H1 (cell line): ENCODE data around the gene HPS3. TPM values are rescaled to one million over a fixed set of nuclear protein-coding genes. Genes with fewer than 3 reads are reported as not detected.

ENCODE experiments used
- CTCF ChIA-PET: fragments of 300-600 bp; sonication (Branson Sonifier 250); formaldehyde crosslinking; loops from one replicate; lab custom pipeline; 2021; ENCODE audit not compliant: partially characterized antibody; lab: Charles Lee
- POLR2A ChIA-PET: fragments of 300-600 bp; sonication (Branson Sonifier 250); formaldehyde crosslinking; loops from one replicate; lab custom pipeline; 2021; ENCODE audit warnings: inconsistent platforms; ENCODE audit not compliant: partially characterized antibody; lab: Charles Lee
- DNase-seq, 2 experiments: peaks; one replicate each; pipeline versions ENCODE4 v3.0.0 to v3.0.0-alpha.2; 2010 to 2022; ENCODE audit warnings: low spot score in 2 of 2, low read depth in 1 of 2, mixed read lengths in 1 of 2
- FAIRE-seq: peaks from 2 replicates; lab custom pipeline; 2011; peaks lifted over from hg19 to GRCh38; lab: Jason Lieb, UNC
- H2AFZ ChIP-seq: 2 replicates; pipeline ENCODE4 v1.8.1; 2012; ENCODE audit warnings: low read length, inconsistent platforms
- H2AK5ac ChIP-seq: 2 replicates; pipeline ENCODE4 v1.6.1; 2013; ENCODE audit warnings: low read depth, low read length
- H2BK120ac ChIP-seq: replicated peaks from 2 replicates; pipeline ENCODE3; 2013; ENCODE audit warnings: low read depth, low read length, inconsistent platforms
- H2BK12ac ChIP-seq: 2 replicates; pipeline ENCODE4 v1.6.1; 2013; ENCODE audit warnings: low read depth, low read length
- H2BK15ac ChIP-seq: 2 replicates; pipeline ENCODE4 v1.6.1; 2013; ENCODE audit warnings: low read length
- H2BK20ac ChIP-seq: 2 replicates; pipeline ENCODE4 v1.6.1; 2013; ENCODE audit warnings: low read length
- H2BK5ac ChIP-seq: 2 replicates; pipeline ENCODE4 v1.6.1; 2013; ENCODE audit warnings: low read depth, low read length
- H3K14ac ChIP-seq: 2 replicates; pipeline ENCODE4 v1.6.1; 2013; ENCODE audit warnings: inconsistent platforms; ENCODE audit not compliant: insufficient read length
- H3K18ac ChIP-seq: 2 replicates; pipeline ENCODE4 v1.6.1; 2013; ENCODE audit warnings: low read length; ENCODE audit errors: extremely low read depth
- H3K23ac ChIP-seq: 2 replicates; pipeline ENCODE4 v1.6.1; 2013; ENCODE audit warnings: inconsistent platforms; ENCODE audit not compliant: insufficient read length
- H3K23me2 ChIP-seq: 2 replicates; pipeline ENCODE4 v1.6.1; 2013; ENCODE audit warnings: low read depth, low read length
- H3K27ac ChIP-seq: 2 replicates; pipeline ENCODE4 v1.6.1; 2011; ENCODE audit warnings: low read depth, low read length, inconsistent platforms
- H3K27me3 ChIP-seq, 4 experiments: replicated peaks in 1 of 4; 1 replicate in 1 of 4; 2 replicates in 3 of 4; pipeline versions ENCODE4 v1.6.1 to v1.8.1; 2011 to 2013; ENCODE audit warnings: low read length in 3 of 4, mild to moderate bottlenecking in 3 of 4, inconsistent platforms in 2 of 4, mixed read lengths in 2 of 4, moderate library complexity in 1 of 4; ENCODE audit not compliant: control insufficient read depth in 3 of 4, insufficient read depth in 3 of 4; ENCODE audit errors: extremely low read depth in 1 of 4
- H3K36me3 ChIP-seq, 4 experiments: 2 replicates each; pipeline versions ENCODE4 v1.6.1 to v1.8.1; 2011 to 2013; ENCODE audit warnings: mild to moderate bottlenecking in 4 of 4, low read length in 3 of 4, moderate library complexity in 2 of 4, control low read depth in 1 of 4, inconsistent platforms in 1 of 4; ENCODE audit not compliant: insufficient read depth in 4 of 4, control insufficient read depth in 2 of 4
- H3K4ac ChIP-seq: replicated peaks from 2 replicates; pipeline ENCODE3; 2013; ENCODE audit warnings: low read length, low read depth, mixed read lengths, inconsistent platforms; ENCODE audit not compliant: insufficient read length
- H3K4me1 ChIP-seq, 4 experiments: replicated peaks in 1 of 4; 1 replicate in 1 of 4; 2 replicates in 3 of 4; pipeline versions ENCODE4 v1.6.1 to v1.8.1; 2011 to 2013; ENCODE audit warnings: low read length in 3 of 4, inconsistent platforms in 2 of 4, mixed read lengths in 1 of 4; ENCODE audit not compliant: insufficient read depth in 4 of 4, control insufficient read depth in 3 of 4
- H3K4me2 ChIP-seq, 2 experiments: 2 replicates each; pipeline versions ENCODE4 v1.6.1 to v1.8.1; 2011 to 2013; ENCODE audit warnings: low read depth in 2 of 2, low read length in 2 of 2, control low read depth in 1 of 2, inconsistent platforms in 1 of 2, mild to moderate bottlenecking in 1 of 2; ENCODE audit not compliant: insufficient read depth in 1 of 2
- H3K4me3 ChIP-seq, 4 experiments: fragments of 200-600, 300-600 bp in 1 of 4; sonication (generic), shearing (Covaris generic), sonication (Bioruptor Twin) in 1 of 4; 2 replicates each; pipeline versions ENCODE4 v1.5.1 to v1.8.1; 2011 to 2016; ENCODE audit warnings: low read length in 4 of 4, low read depth in 3 of 4, control low read depth in 2 of 4, inconsistent platforms in 2 of 4, mild to moderate bottlenecking in 2 of 4, mixed read lengths in 1 of 4, moderate library complexity in 1 of 4; ENCODE audit not compliant: insufficient read depth in 2 of 4; ENCODE audit errors: extremely low read depth in 1 of 4
- H3K56ac ChIP-seq: replicated peaks from 2 replicates; pipeline ENCODE3; 2013; ENCODE audit warnings: low read depth, mild to moderate bottlenecking, mixed read lengths, low read length, inconsistent platforms; ENCODE audit not compliant: insufficient read length
- H3K79me1 ChIP-seq: 2 replicates; pipeline ENCODE4 v1.6.1; 2013; ENCODE audit warnings: low read depth, low read length, control low read depth
- H3K79me2 ChIP-seq, 2 experiments: 2 replicates each; pipeline versions ENCODE4 v1.6.1 to v1.8.1; 2012 to 2013; ENCODE audit warnings: low read length in 2 of 2, mild to moderate bottlenecking in 2 of 2, inconsistent platforms in 1 of 2; ENCODE audit not compliant: insufficient read depth in 2 of 2, control insufficient read depth in 1 of 2
- H3K9ac ChIP-seq, 4 experiments: replicated peaks in 1 of 4; 1 replicate in 1 of 4; 2 replicates in 3 of 4; pipeline versions ENCODE4 v1.6.1 to v1.8.1; 2011 to 2013; ENCODE audit warnings: low read depth in 3 of 4, low read length in 3 of 4, control low read depth in 2 of 4, mild to moderate bottlenecking in 2 of 4, moderate library complexity in 2 of 4, inconsistent platforms in 1 of 4; ENCODE audit errors: extremely low read depth in 1 of 4
- H3K9me3 ChIP-seq, 2 experiments: 2 replicates each; pipeline versions ENCODE4 v1.6.1 to v1.8.1; 2012 to 2013; ENCODE audit warnings: mild to moderate bottlenecking in 2 of 2, moderate library complexity in 2 of 2, control low read depth in 1 of 2, inconsistent platforms in 1 of 2, low read depth in 1 of 2, low read length in 1 of 2, mixed read lengths in 1 of 2; ENCODE audit not compliant: insufficient read depth in 2 of 2
- H4K20me1 ChIP-seq, 2 experiments: replicated peaks in 1 of 2; 2 replicates each; pipeline versions ENCODE3 to v1.8.1; 2011 to 2013; ENCODE audit warnings: inconsistent platforms in 2 of 2, low read length in 2 of 2, mild to moderate bottlenecking in 1 of 2; ENCODE audit not compliant: insufficient read depth in 2 of 2, control insufficient read depth in 1 of 2
- H4K5ac ChIP-seq: 2 replicates; pipeline ENCODE4 v1.6.1; 2013; ENCODE audit warnings: low read length, low read depth, mixed read lengths, inconsistent platforms; ENCODE audit not compliant: insufficient read length
- H4K8ac ChIP-seq: 2 replicates; pipeline ENCODE4 v1.8.0; 2013; ENCODE audit warnings: mild to moderate bottlenecking, moderate library complexity, low read length, inconsistent platforms; ENCODE audit not compliant: insufficient read depth; ENCODE audit errors: extremely low read depth
- H4K91ac ChIP-seq: replicated peaks from 2 replicates; pipeline ENCODE3; 2013; ENCODE audit warnings: low read length, mixed read lengths, inconsistent platforms; ENCODE audit not compliant: insufficient read length
- POU5F1 ChIP-seq: IDR thresholded peaks from 2 replicates; pipeline ENCODE4 v1.6.1; 2011; ENCODE audit warnings: low read depth, mild to moderate bottlenecking, low read length, moderate library complexity
- SRF ChIP-seq: IDR thresholded peaks from 2 replicates; pipeline ENCODE4 v1.6.1; 2011; ENCODE audit warnings: mild to moderate bottlenecking, low read depth, low read length, moderate library complexity
- WGBS, 2 experiments: shearing (Covaris generic) in 1 of 2; methylation state at CpG; one replicate each; pipeline versions ENCODE4 v1.1.6 to v1.1.7; 2013 to 2015; ENCODE audit warnings: low lambda C conversion rate in 2 of 2, mixed read lengths in 2 of 2, inconsistent platforms in 1 of 2, low coverage in 1 of 2, missing lambda C conversion rate in 1 of 2; ENCODE audit not compliant: insufficient replicate concordance in 2 of 2, insufficient coverage in 1 of 2, insufficient read length in 1 of 2; ENCODE audit errors: extremely low coverage in 1 of 2, missing lambda C conversion rate in 1 of 2; 5-methylcytosine and 5-hydroxymethylcytosine counted together
- polyA plus RNA-seq, 7 experiments: library from polyadenylated mRNA; depleted of rRNA in 3 of 7; stranded (reverse) in 5 of 7; unstranded in 2 of 7; fragments of >200 nt in 5 of 7; fragments of 200-250 nt in 2 of 7; gene quantifications; 1 replicate in 5 of 7; 2 replicates in 1 of 7; 4 replicates in 1 of 7; pipeline versions ENCODE4 v1.2.1 to v1.2.3, GENCODE V29; 2011 to 2013; ENCODE audit warnings: missing spikeins in 2 of 7, mixed read lengths in 2 of 7
- total RNA-seq: library from RNA; stranded (reverse); fragmentation: NEBNext Ultra II Directional; extraction: Animal tissue kit (Norgen Biotek cat#: 25700); gene quantifications from 2 replicates; pipeline ENCODE4 v1.2.1, GENCODE V29; 2021
- TF ChIP-seq, protein P1 (sequence below): IDR thresholded peaks from 2 replicates; pipeline ENCODE4 v1.6.1; 2012; ENCODE audit warnings: low read length, inconsistent platforms

Gene HPS3
- total and polyA plus RNA-seq, 2 of the 8 experiments (the other 6 are each of a cell fraction or from before 2014, with no cell fraction given) = 23.7 to 48.7 TPM

DNA sequence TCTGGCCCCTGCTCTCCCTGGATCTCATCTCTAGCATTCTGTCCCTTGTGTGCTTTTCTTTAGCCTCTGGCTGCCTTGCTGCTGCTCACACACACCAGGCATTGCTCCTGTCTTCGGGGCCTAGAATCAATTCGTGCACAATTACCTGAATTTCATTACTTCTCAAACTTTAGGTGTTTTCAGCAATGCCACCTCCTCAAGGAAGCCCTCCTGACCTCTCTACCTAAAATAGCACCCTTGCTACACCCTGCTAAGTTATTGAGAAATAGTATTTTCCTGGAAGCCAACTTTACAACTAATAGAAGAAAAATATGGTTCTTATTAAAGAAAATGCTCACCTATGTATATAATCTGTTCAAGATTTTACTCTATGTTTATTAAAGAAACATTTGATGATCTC lies 51.7 kb downstream of the HPS3 start:
- H3K79me1 ChIP-seq = no peaks in the 10 kb centered on the region
- H3K4me2 ChIP-seq = no peak overlapping the region
- no peak overlapping the region for H2AK5ac ChIP-seq
- H4K8ac ChIP-seq = 0 out of 2 replicates have a peak overlapping the region, but pooled peaks have one; percentile 4
- no peak overlapping the region for H3K4ac ChIP-seq
- H4K91ac ChIP-seq = no peak overlapping the region
- no peak overlapping the region for H3K9ac ChIP-seq
- no peaks in the 10 kb centered on the region for H3K79me2 ChIP-seq
- H2BK120ac ChIP-seq = no peak overlapping the region
- peaks cover 5 to 12% of the 10 kb centered on the region in 2 experiments for H3K9me3 ChIP-seq
- TF ChIP-seq, protein P1, sequence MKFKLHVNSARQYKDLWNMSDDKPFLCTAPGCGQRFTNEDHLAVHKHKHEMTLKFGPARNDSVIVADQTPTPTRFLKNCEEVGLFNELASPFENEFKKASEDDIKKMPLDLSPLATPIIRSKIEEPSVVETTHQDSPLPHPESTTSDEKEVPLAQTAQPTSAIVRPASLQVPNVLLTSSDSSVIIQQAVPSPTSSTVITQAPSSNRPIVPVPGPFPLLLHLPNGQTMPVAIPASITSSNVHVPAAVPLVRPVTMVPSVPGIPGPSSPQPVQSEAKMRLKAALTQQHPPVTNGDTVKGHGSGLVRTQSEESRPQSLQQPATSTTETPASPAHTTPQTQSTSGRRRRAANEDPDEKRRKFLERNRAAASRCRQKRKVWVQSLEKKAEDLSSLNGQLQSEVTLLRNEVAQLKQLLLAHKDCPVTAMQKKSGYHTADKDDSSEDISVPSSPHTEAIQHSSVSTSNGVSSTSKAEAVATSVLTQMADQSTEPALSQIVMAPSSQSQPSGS = no peak
- no peak for TF ChIP-seq POU5F1
- TF ChIP-seq SRF = no peak
- FAIRE-seq = no peak
- ChIA-PET POLR2A (no interaction called here), CTCF (no interaction called here)
- H3K14ac ChIP-seq = no peak overlapping the region
- no peaks in the 10 kb centered on the region; the same call in 1 of the 2 replicates for H3K23me2 ChIP-seq
- no peak overlapping the region for H2BK20ac ChIP-seq
- H4K20me1 ChIP-seq = no peaks in the 10 kb centered on the region
- no peak overlapping the region for H3K4me3 ChIP-seq
- no peak for DNase-seq
- no peak overlapping the region for H2AFZ ChIP-seq
- 84% methylated on average over 2 of the region's 2 CpGs; no CpG with 5 or more reads in 1 of the 2 experiments for WGBS, 2 experiments
- no peak overlapping the region for H2BK12ac ChIP-seq
- no peak overlapping the region for H3K23ac ChIP-seq
- peaks cover 0 to 19% (median 9%) of the 10 kb centered on the region in 4 experiments; a peak in 3 of 8 replicates for H3K36me3 ChIP-seq
- no peak overlapping the region for H2BK15ac ChIP-seq
- H3K4me1 ChIP-seq = no peaks in the 10 kb centered on the region
- H3K27me3 ChIP-seq = no peaks in the 10 kb centered on the region
- H2BK5ac ChIP-seq = no peak overlapping the region
- H3K27ac ChIP-seq = no peak overlapping the region
- no peak overlapping the region for H3K18ac ChIP-seq
- H3K56ac ChIP-seq = no peak overlapping the region
- no peak overlapping the region for H4K5ac ChIP-seq
